HG03520 (cell line): Measurements from ENCODE around the gene ZNF670.
"Not testable (repeated sequence)": the region's sequence is repeated elsewhere in the genome, so short reads cannot be mapped to it uniquely, and the experiment has no call there.

Experiments
- ATAC-seq: cut with Tn5 transposase; IDR thresholded peaks from one replicate; pipeline ENCODE4 v1.9.1; 2021; ENCODE audit warnings: mild to moderate bottlenecking, moderate library complexity; ENCODE audit not compliant: unreplicated experiment

Gene ZNF670

DNA sequence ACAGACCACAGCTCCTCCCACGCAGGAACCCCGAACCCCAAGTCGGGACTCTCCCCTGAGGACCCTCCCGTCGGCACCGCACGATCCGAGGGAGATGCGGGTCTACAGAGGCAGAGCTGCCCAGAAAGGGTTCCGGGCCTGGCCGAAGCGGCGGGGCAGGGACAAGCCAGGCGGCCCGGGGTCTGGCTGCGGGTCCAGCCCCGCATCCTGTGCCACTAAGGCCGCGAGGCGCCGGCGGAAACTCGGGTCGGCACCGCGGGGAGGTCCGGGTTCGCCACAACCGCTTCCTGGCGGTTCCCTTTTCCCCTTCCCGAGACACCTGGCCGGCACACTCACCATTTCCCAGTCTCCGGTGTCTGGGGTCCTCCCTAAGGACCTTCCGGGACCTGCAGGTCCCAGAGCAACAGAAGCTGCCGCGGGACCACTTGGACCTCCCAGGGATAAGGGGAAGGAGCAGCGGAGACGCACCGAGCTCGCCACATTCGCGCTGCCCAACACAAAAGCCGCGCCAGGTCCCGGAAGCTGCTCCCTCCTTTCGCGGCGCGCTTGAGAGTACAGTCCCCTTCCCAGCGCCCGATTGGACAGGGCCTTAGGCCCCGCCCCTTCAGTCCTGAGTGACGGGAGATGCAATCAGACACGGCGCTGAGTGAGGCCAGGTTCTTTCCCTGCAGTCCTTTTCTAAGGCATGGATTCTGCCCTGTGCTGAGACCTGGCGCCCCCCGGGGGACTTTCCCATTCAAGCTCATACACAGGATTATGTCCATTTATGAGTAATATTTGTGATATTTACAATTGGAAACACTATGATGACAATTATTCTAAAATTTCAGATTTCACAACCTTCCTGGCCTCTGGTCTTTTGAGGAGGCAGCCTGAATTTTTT lies at the start of gene ZNF670:
Gene ZNF670, minus strand, starts transcription at position 554 of the 883 bp plus-strand sequence. Its CDS starts 215 bp downstream, at position 339.
- ATAC-seq = peak; percentile 98

DNA sequence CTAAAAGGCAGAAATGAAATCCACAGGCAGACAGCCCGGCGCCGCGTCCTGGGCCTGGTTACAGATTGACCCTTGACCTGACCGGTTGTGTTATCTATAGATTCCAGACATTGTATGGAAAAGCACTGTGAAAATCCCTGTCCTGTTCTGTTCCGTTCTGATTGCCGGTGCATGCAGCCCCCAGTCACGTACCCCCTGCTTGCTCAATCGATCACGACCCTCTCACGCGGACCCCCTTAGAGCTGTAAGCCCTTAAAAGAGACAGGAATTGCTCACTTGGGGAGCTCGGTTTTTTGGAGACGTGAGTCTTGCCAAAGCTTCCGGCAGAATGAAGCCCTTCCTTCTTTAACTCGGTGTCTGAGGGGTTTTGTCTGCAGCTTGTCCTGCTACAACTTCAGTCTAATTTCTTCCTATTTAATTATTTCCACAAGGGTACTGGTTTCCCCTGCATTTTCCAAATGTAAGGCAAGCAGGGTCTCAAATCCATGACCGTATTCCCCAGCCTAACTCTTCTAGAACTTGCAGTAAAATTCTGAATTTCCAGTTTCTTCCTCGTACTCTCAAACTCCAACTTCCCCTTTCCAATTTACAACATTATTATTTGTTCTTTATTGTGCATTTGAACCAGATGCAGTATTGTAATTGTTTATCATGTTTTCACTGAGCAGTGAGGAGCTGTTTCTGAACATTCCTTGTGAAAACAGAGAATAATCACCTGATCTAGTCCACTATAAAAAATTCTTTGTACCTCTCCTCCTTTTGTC lies 49.1 kb upstream of the ZNF670 start:
- ATAC-seq = not testable (repeated sequence)

DNA sequence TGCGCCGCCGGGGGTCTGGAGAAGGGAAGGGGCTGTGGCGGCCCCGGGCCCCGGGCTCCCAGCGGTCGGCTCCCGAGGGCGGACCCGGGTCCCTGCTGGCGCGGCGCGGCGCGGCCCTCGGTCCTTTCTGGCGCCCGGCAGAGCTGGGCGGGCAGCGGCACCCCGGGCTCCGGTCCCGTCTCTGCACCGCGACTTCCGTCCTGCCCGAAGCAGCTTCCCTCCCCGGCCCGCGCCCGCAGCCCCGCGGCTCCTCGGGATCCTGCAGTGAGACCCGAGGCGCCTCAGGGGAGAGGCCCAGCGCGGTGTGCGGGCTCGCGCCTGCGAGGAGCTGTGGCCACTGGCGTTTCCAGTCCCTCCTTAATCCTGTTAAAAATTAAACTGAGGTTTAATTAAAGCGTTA lies 48.0 kb upstream of the ZNF670 start:
- ATAC-seq = peak; percentile 51

DNA sequence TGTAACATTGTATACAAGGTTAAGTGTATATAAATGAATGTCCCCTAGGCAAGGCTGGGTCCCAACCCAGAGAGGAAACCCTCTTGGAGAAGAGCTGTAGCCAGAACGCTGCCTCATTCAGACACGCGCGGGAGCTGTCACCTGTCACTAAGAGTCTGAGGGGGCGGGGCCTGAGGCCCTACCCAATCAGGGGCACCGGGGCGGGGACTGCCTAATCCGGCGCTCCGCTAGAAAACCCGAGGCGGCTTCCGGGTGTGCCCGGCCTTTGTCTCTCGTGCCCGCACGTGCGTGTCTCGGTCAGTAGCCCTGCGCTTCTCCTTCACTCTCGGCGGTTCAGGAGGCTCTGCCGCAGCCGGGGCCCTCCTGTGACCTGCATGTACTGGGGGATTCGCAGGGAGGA lies 47.6 kb upstream of the ZNF670 start:
- peak; percentile 98 for ATAC-seq

DNA sequence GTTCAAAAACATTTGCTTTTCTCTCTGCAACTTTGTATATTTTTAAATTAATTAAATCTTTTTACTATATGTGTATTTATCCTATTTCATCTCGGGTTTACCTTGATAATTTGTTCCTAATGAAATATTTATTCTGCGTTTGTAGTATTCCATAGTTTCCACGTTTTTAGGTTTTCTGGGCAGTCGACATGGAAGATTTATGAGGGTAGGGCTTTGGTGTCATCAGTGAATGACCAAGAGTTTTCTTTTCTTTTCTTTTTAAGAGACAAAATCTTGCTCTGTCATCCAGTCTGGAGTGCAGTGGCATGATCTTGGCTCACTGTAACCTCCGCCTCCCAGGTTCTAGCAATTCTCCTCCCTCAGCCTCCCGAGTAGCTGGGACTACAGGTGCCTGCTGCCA lies 42.8 kb upstream of the ZNF670 start:
- ATAC-seq = no peak

DNA sequence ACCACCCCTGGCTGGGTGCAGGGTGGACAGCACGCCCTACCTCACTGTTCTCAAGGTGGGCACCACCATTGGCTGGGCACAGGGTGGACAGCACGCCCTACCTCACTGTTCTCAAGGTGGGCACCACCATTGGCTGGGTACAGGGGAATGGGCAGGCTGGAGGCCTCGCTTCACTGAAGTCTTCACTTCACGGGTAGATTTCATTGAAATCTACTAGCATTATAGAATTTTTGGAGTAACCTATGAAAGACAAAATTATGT lies 41.7 kb upstream of the ZNF670 start:
- ATAC-seq = not testable (repeated sequence)

DNA sequence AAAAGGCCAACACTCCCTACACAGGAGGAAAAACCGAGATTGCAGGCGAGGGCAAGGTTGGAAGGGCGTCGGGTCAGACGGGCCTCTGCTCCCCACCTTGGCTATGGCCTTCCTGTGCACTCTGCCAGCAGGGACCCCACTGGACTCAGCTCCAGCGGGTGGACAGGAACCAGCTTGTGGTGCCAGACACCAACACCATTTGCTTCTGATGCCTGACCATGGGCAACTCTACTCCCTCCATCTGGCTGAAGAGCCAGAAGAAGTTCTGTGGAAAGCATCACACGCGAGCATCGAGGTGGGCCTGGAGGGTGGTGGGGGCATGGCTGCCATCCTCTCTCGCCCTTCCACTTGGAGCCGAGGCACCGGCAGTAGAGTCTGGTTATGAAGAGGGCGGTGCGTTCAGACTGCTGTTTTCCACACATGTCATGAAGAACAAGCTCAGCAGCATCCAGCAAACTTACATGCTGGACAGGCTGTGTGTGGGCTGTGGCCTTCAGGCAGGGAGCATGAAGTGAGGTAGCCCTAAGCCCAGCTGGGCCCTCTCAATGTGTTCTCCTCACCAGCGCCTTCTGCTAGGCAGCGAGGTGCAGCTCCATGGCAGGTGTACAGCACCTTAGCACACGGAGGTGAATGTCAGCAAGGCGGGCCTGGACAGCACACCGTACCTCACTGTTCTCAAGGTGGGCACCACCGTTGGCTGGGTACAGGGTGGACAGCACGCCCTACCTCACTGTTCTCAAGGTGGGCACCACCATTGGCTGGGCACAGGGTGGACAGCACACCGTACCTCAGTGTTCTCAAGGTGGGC lies 41.2 kb upstream of the ZNF670 start:
- ATAC-seq = no peak

DNA sequence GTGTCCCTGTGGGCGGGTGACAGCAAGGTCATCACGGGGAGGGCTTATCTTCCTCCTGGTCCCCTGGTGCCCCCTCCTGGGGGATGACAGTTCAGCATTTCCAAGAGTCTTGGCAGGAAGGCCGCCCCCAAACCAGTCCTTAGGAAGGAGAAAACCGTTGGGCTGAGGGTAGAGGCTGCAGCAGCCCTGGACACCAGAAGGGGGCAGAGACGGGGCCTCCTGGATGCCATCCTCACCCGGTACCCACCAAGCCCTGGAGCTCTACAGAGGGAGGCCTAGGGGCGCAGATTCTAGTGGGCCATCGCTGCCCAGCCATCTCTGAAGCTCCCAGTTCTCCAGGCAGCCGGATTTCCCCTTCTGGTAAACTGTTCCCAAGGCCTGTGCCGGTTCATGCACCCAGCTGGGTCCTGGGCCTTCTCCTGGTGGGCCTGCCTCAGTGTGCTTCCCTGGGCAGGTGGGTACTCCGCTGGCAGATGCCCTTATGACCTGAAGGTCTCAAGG lies 40.4 kb upstream of the ZNF670 start:
- no peak for ATAC-seq

DNA sequence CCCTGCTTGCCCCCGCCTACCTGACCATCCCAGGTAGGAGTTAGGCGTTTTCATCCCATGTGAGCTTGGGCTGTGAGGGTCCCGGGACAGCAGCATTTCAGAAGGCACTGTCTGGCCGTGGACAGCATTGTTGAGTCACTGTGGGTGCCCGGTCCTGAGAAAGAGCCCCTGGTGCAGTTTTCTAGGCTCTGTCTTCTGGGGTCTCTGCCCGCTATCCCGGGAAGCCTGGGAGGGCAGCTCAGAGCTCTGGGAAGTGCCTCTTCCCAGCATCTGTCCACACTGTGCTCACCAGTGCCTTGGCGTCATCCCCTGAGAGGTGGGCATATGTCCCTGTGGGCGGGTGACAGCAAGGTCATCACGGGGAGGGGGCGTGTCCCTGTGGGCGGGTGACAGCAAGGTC lies 36.9 kb upstream of the ZNF670 start:
- ATAC-seq = no peak

DNA sequence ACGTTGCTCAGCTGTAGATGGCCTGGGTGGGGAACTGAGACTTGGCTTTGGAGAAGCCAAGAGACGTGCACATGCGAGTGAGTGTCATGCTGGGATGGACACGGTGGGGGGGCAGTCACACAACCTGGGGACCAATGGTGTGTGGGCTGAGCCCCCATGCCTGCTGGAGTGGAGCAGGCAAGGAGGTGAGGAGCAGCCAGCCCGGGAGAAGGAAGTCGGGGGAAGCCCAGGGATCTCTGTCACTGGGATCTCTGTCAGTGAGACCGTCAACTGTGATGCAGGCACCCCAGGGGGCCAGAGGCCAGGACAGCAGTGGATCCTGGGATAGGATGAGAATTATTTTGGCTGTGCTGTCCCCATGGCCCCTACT lies 36.5 kb upstream of the ZNF670 start:
- ATAC-seq = no peak

DNA sequence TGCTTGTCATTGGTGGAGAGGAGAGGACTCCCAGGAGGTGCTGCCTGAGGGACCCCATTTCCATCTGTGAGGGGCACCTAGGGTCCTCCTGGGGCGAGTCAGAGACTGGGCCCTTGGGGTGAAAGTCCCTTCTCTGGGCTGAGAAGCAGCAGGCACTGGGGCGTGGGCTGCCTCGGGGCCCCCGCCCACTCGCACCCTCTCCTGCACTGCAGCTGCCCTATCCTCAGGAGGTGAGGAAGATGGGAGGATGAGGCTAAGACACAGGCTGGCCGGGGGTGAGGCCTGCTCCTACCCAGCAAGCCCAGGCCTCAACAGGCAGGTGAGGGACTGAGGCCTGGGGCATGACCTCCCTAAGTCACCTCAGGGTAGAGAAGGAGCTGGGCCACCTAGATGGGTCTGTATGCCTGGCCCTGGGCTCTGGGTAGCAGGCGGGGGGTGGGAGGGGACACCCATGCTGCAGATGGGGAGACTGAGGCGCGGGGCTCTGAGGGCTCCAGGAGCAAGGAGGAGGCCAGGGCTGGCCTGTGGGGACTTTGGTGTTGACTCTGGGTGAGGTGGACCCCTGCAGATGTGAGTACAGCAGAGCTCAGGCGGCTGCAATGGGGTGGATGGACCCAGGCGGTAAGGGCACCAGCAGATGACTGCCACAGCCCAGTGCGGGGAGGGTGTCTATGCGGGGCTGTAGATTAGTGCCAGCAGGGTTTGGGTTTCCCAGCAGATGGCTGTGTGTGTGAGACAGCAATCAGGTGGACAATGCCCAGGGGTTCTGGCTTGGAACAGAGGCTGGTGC lies 35.9 kb upstream of the ZNF670 start:
- no peak for ATAC-seq

DNA sequence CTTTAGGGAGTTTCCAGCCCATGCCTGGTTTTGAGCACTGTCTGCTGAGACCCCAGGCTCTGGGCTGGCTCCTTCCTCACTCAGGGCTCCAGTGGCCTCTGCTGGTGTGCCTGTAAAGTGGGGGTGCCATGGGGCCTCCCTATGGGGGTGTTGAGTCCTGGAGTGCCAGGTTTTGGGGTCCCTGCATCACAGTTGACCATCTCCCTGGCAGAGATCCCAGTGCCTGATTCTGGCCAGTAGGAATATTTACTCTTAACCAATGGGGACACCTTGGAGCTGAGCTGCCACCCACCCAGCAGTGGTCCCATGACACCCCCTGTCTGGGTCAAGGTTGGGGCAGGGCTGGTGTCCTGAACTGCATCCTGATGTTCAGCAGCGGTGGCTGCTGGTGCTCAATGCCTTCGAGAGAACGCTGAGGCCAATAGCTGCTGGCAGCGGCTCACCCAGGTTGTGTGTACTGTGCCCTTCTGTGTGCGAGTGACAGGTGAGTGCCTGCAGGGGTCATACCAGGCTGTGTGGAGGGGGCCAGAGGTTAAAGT lies 35.2 kb upstream of the ZNF670 start:
- ATAC-seq = no peak

DNA sequence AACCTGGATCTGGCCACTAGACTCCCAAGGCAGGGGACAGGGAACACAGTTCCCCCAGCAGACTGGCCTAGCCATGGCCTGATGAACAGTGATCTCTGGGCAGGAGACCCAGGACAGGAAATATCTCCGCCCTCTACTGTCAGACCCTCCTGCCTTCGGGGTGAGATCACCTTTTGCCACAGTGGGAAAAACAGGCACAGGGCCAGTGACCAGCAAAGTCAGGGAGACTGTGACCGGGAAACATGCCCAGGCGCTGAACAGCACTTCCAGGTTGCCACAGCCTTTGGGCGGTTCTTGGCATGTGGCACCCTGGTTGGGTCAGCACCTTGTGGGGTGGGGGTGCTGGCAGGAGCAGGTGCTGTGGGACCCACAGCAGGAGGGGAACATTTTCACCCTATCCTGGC lies 34.5 kb upstream of the ZNF670 start:
- no peak for ATAC-seq

DNA sequence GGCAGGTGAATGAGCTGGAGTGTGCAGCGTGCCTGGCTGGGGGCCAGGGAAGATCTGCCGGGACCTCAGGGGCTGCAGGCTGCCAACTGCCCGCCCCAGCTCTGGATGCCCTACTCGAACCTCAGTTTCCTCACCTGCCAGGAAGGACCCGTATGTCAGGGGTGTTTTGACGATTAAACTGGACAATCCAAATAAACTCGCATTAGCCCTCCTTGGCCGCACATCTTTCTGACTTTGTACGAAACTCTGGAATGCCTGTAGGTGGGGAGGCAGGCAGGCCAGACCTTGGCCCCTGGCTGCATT lies 33.8 kb upstream of the ZNF670 start:
- no peak for ATAC-seq

DNA sequence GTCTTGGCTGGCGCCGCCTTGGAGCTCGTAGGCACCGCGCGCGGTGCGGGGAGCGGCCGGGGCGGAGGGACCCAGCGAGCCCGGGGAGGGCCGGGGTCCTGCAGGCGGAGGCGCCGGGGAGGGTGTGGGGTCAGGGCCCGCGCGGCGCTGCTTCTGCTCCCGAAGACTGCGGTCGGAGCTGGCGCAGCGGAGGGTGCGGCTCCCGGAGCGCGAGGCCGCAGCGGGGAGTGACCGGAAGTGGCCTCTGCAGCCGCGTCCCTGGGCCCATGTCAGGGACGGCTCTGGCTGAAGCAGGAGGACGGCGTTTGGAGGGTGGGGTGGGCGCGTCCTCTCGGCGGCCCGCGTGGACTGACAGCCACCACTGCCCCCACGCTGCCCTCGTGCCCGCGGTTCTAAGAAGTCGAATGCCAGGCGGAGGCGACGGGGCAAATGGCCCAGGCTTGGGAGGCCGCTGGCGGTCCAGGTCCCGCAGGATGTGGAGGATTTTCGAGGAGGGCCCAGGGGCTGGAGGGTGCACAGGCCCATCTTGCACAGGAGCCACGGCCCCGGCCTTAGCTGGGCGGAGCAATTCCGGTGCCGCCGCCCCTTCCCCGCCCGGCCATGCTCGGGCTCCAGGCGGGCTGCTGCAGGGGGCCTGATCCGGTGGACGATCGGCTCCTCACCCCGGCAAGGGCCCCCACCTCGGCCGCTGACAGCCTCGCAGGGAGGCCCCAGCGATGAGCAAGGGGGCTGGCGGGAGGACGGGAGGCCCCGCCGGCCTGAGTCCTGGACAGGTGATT lies 33.3 kb upstream of the ZNF670 start:
- no peak for ATAC-seq

DNA sequence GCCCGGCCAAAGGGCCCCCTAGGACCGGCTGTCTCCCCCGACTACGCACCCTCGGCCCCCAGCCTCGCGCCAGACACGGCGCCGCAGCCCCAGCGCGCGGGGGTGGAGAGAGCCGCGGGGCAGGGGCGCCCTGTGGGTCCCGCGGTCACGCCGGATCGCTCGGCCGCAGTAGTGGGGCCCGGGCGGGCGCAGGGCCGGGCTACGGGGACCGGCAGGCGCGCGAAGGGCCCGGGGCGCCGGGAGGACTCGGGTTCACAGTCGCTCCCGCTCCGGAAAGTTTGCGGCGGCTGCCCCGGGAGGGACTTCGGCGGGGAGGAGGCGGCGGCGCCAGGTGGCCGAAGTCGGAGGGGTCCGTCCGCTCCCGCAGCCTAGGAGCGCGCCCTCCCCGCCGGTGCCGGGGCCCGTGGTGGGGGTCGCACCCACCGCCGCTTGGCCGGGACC lies 32.7 kb upstream of the ZNF670 start:
- ATAC-seq = no peak

DNA sequence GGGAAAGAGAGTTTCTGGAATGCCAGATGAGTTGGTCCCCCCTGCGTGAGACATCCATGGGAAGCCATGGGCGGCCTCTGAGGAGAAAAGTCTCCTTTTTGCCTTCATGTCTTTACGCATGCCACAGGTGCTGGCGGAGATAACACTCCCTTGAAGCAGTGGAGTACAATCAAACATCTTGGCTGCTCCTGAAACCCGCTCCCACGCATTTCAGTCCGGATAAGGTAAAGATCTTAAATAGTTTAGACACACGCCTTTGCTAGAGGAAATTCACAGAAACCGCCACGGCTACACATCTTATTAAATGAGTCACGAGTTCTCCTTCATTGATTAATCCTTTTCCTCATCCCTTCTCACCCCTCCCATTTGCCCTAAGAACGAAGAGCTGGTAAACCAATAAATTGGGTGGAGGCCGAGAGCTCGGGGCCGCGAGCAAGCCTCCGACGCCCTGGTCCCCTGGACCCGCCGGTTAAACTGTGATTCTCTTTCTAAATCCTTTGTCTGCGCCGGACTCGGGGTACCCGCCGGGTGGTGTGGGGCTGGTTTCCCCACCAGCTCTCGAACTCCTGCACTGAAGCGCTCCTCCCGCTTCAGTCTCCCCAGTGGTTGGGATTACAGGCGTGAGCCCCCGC lies 32.1 kb upstream of the ZNF670 start:
- no peak for ATAC-seq

DNA sequence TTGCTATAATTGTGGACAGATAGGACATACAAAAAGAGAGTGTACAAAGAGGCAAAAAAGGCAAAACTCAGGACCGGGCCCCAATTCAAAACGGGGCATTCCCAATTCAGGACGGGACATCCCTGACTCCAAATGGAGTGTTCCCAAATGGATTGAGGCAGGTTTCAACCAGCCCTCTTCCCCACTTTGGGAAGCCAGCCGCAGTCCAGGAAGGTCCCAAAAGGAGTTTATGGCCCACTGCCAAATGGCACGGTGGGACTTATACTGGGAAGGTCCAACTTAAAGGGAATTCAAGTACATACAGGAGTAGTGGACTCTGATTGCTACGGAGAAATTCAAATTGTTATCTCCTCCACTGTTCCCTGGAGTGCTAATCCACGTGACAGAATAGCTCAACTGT lies 29.1 kb upstream of the ZNF670 start:
- no peak for ATAC-seq

DNA sequence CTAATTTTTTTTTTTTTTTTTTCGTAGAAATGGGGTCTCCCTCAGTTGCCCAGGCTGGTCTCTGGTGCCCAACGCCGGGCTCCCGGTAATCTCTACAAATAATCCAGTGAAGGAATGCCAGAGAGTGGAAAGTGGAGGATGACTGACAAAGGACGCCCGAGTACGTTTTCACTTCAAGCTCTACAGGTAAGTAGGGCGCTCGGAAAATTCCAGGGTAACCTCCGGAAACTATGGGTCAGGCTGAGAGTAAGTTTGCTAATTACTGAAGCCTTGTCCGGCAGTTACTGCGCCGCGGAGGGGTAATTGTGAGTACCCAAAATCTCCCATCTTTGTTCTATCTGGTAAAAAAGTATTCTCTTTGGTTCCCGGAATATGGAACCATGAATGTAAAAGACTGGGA lies 27.4 kb upstream of the ZNF670 start:
- no peak for ATAC-seq
